Measurements from ENCODE around the gene MSRB1. TPM values are rescaled to one million over a fixed set of nuclear protein-coding genes. Genes with fewer than 3 reads are reported as not detected.
A peak's percentile ranks its signal among the peaks of the same experiment; 100 is the strongest.

The MSRB1 gene
- total and polyA plus RNA-seq, 9 of the 15 experiments (the other 6 are each of a cell fraction or from before 2014, with no cell fraction given) = 5.4 to 33.7 (median 25.7) TPM

DNA sequence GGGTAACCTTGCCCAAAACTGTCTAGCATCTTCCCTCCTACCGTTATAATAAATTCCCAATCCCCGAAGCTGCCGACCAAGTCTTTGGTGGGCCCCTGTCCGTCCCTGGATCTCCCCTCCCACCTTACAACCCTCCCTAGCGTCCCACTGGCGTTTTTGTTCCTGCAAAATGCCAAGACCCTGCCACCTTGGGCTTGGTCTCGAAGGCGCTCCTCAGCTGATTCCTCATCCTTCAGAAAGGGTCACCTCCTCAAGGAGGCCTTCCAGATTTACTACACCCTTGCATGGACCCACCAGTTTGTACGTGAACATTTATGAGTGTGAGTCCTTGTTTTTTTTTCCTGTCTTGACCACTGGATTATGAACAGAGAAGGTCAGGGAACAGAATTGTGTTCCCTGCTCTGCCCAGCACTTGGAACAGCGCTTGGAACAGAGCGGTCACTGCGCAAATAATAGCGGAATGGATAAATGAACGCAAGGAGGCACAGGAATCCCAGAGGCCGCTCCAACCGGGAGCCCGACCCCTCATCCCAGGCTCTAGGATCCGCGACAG is 40.1 kb upstream of the MSRB1 start (continued):
- TF ChIP-seq, protein P1, sequence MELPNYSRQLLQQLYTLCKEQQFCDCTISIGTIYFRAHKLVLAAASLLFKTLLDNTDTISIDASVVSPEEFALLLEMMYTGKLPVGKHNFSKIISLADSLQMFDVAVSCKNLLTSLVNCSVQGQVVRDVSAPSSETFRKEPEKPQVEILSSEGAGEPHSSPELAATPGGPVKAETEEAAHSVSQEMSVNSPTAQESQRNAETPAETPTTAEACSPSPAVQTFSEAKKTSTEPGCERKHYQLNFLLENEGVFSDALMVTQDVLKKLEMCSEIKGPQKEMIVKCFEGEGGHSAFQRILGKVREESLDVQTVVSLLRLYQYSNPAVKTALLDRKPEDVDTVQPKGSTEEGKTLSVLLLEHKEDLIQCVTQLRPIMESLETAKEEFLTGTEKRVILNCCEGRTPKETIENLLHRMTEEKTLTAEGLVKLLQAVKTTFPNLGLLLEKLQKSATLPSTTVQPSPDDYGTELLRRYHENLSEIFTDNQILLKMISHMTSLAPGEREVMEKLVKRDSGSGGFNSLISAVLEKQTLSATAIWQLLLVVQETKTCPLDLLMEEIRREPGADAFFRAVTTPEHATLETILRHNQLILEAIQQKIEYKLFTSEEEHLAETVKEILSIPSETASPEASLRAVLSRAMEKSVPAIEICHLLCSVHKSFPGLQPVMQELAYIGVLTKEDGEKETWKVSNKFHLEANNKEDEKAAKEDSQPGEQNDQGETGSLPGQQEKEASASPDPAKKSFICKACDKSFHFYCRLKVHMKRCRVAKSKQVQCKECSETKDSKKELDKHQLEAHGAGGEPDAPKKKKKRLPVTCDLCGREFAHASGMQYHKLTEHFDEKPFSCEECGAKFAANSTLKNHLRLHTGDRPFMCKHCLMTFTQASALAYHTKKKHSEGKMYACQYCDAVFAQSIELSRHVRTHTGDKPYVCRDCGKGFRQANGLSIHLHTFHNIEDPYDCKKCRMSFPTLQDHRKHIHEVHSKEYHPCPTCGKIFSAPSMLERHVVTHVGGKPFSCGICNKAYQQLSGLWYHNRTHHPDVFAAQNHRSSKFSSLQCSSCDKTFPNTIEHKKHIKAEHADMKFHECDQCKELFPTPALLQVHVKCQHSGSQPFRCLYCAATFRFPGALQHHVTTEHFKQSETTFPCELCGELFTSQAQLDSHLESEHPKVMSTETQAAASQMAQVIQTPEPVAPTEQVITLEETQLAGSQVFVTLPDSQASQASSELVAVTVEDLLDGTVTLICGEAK (IDR thresholded peaks at IDR 0.05) = no peak
- TF ChIP-seq, protein P1 (CRISPR knock-in tag; IDR thresholded peaks at IDR 0.05) = no peak
- no peak for TF ChIP-seq ETV5 (CRISPR knock-in tag; IDR thresholded peaks at IDR 0.05; ENCODE audit: low read depth)
- TF ChIP-seq FOXO4 (CRISPR knock-in tag; IDR thresholded peaks at IDR 0.05) = no peak
- TF ChIP-seq SIN3B (IDR thresholded peaks at IDR 0.05; ENCODE audit: low read depth) = 0 out of 2 replicates have a peak, but pooled peaks have one; percentile 6
- no peak for TF ChIP-seq NR2C1 (IDR thresholded peaks at IDR 0.05)
- TF ChIP-seq NR2C1 (tag; IDR thresholded peaks at IDR 0.05) = no peak
- TF ChIP-seq, protein P2, sequence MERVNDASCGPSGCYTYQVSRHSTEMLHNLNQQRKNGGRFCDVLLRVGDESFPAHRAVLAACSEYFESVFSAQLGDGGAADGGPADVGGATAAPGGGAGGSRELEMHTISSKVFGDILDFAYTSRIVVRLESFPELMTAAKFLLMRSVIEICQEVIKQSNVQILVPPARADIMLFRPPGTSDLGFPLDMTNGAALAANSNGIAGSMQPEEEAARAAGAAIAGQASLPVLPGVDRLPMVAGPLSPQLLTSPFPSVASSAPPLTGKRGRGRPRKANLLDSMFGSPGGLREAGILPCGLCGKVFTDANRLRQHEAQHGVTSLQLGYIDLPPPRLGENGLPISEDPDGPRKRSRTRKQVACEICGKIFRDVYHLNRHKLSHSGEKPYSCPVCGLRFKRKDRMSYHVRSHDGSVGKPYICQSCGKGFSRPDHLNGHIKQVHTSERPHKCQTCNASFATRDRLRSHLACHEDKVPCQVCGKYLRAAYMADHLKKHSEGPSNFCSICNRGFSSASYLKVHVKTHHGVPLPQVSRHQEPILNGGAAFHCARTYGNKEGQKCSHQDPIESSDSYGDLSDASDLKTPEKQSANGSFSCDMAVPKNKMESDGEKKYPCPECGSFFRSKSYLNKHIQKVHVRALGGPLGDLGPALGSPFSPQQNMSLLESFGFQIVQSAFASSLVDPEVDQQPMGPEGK (CRISPR knock-in tag; IDR thresholded peaks at IDR 0.05; ENCODE audit: borderline replicate concordance) = no peak
- no peak for TF ChIP-seq MED1 (CRISPR knock-in tag; IDR thresholded peaks at IDR 0.05; ENCODE audit: borderline replicate concordance)
- no peak for TF ChIP-seq CHD4 (IDR thresholded peaks at IDR 0.05; ENCODE audit: insufficient read depth, insufficient replicate concordance, low read depth, low read length, poor library complexity, severe bottlenecking)
- no peak for TF ChIP-seq ZNF274 (IDR thresholded peaks at IDR 0.05; ENCODE audit: borderline replicate concordance, low read depth, low read length)
- no peak for TF ChIP-seq ETV6 (IDR thresholded peaks at IDR 0.05; ENCODE audit: borderline replicate concordance in 1 of 2, low read depth in 2 of 2, low read length in 1 of 2)
- TF ChIP-seq ETV6 (CRISPR knock-in tag; IDR thresholded peaks at IDR 0.05; ENCODE audit: borderline replicate concordance) = no peak
- TF ChIP-seq SUPT5H (IDR thresholded peaks at IDR 0.05) = 0 out of 2 replicates have a peak, but pooled peaks have one; percentile 9
- TF ChIP-seq BCOR (IDR thresholded peaks at IDR 0.05) = peak; percentile 21; the same call in 1 of the 2 replicates
- TF ChIP-seq HEY1 (CRISPR knock-in tag; IDR thresholded peaks at IDR 0.05; ENCODE audit: borderline replicate concordance) = no peak
- no peak for TF ChIP-seq ZNF253 (CRISPR knock-in tag; conservative IDR thresholded peaks at IDR 0.05)
